HEK293T (cell line): ENCODE results near the gene RASGRP3.

Experiments used
- BHLHE40 ChIP-seq: fragments of 450-650 bp; IDR thresholded peaks from 2 replicates; pipeline ENCODE4 v1.6.1; 2016; ENCODE audit warnings: mild to moderate bottlenecking, moderate library complexity, borderline replicate concordance
- CTBP1 ChIP-seq: fragments of 450-650 bp; IDR thresholded peaks from 2 replicates; pipeline ENCODE4 v1.6.1; 2016; ENCODE audit warnings: borderline replicate concordance
- ELF4 ChIP-seq: fragments of 450-650 bp; IDR thresholded peaks from 2 replicates; pipeline ENCODE4 v1.6.1; 2017; ENCODE audit warnings: antibody characterized with exemption
- FOXM1 ChIP-seq: fragments of 450-650 bp; IDR thresholded peaks from 2 replicates; pipeline ENCODE4 v1.6.1; 2017; ENCODE audit warnings: mild to moderate bottlenecking, borderline replicate concordance
- L3MBTL2 ChIP-seq: fragments of 450-650 bp; conservative IDR thresholded peaks from 2 replicates; pipeline ENCODE4 v1.6.1; 2016; ENCODE audit warnings: mild to moderate bottlenecking
- LEF1 ChIP-seq: fragments of 450-650 bp; IDR thresholded peaks from 2 replicates; pipeline ENCODE4 v1.6.1; 2017; ENCODE audit warnings: mild to moderate bottlenecking, borderline replicate concordance
- NFRKB ChIP-seq: fragments of 450-650 bp; IDR thresholded peaks from 2 replicates; pipeline ENCODE4 v1.6.1; 2016; ENCODE audit warnings: mild to moderate bottlenecking, moderate library complexity
- SUZ12 ChIP-seq: fragments of 450-650 bp; IDR thresholded peaks from 2 replicates; pipeline ENCODE4 v1.6.1; 2016; ENCODE audit warnings: mild to moderate bottlenecking
- TARDBP ChIP-seq: fragments of 450-650 bp; IDR thresholded peaks from 2 replicates; pipeline ENCODE4 v1.6.1; 2016

DNA sequence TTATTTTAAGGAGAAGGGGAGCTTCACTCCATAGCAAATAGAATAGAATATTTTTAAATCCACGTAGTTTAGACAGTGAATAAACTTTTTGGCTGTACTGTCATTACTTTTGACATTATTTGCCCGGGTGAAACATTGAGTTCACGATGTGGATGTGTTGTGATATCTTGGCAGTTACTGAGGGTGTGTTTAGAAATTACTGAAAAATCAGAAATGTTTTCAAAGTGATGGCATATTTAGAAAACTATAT is 123.4 kb downstream of the RASGRP3 start:
- TF ChIP-seq L3MBTL2: no peak
- no peak for TF ChIP-seq SUZ12
- no peak for TF ChIP-seq NFRKB
- no peak for TF ChIP-seq BHLHE40
- no peak for TF ChIP-seq TARDBP
- no peak for TF ChIP-seq CTBP1
- TF ChIP-seq LEF1: no peak
- no peak for TF ChIP-seq FOXM1
- no peak for TF ChIP-seq ELF4
